ENCODE results near the gene MADD. TPM values are rescaled to one million over a fixed set of nuclear protein-coding genes. Genes with fewer than 3 reads are reported as not detected.

The MADD gene
- total RNA-seq, 1 experiment from 2014 or later = 26.4 TPM

- H3K9me3 ChIP-seq (ENCODE audit: low read length) = no peaks in the 10 kb centered on the region
- intact Hi-C loops (cut with micrococcal nuclease) = no loop called here
- no TSS peak for BruUV-seq (replicated peaks)
- CTCF ChIA-PET = no interaction called here
- no peak for ATAC-seq
- H3K9me2 ChIP-seq (replicated peaks; ENCODE audit: low read length) = no peaks in the 10 kb centered on the region
- no peak overlapping the region for H3K27ac ChIP-seq (ENCODE audit: low read length)
- DNase-seq = no peak
- no peaks in the 10 kb centered on the region for H3K79me2 ChIP-seq (ENCODE audit: low read length)
- H3K4me3 ChIP-seq (ENCODE audit: low read length) = no peak overlapping the region
- no peak overlapping the region for H3K4me2 ChIP-seq (ENCODE audit: low read length)
- no peak overlapping the region for H3K9ac ChIP-seq (ENCODE audit: low read length)
- H3K36me3 ChIP-seq (ENCODE audit: low read depth, low read length) = peaks cover 32% of the 10 kb centered on the region
- TF ChIP-seq EZH2 (IDR thresholded peaks at IDR 0.05; ENCODE audit: low read length, unreplicated experiment) = no peak
- no peak for TF ChIP-seq EZH2phosphoT487 (IDR thresholded peaks at IDR 0.05; ENCODE audit: borderline replicate concordance, low read length)
- no peak for TF ChIP-seq CTCF (conservative IDR thresholded peaks at IDR 0.05; ENCODE audit: low read depth, low read length)
- no peaks in the 10 kb centered on the region for H3K27me3 ChIP-seq (ENCODE audit: low read length)
- no peaks in the 10 kb centered on the region for H3F3A ChIP-seq (ENCODE audit: low read length, unreplicated experiment)
- POLR2A ChIA-PET (ENCODE audit: unreplicated experiment) = no interaction called here
- no peaks in the 10 kb centered on the region for H4K20me1 ChIP-seq (ENCODE audit: low read length)
- no peaks in the 10 kb centered on the region for H3K4me1 ChIP-seq (ENCODE audit: insufficient read depth, low read length)
- H2AFZ ChIP-seq (ENCODE audit: low read length) = no peak overlapping the region
These were observed 12.5 kb downstream of the MADD start for GRCh38 chr11:47282462-47282861.

- Histone ChIP-seq H3K9ac (ENCODE audit: low read length) (no peak overlapping the region), H3F3A (ENCODE audit: low read length, unreplicated experiment) (no peaks in the 10 kb centered on the region), H3K27ac (ENCODE audit: low read length) (no peak overlapping the region), H3K9me3 (ENCODE audit: low read length) (no peaks in the 10 kb centered on the region), H3K4me2 (ENCODE audit: low read length) (no peak overlapping the region), H3K27me3 (ENCODE audit: low read length) (no peaks in the 10 kb centered on the region), H3K9me2 (replicated peaks; ENCODE audit: low read length) (no peaks in the 10 kb centered on the region), H3K79me2 (ENCODE audit: low read length) (no peaks in the 10 kb centered on the region), H3K4me3 (ENCODE audit: low read length) (no peak overlapping the region), H4K20me1 (ENCODE audit: low read length) (no peaks in the 10 kb centered on the region), H2AFZ (ENCODE audit: low read length) (no peak overlapping the region), H3K36me3 (ENCODE audit: low read depth, low read length) (peaks cover 23% of the 10 kb centered on the region), H3K4me1 (ENCODE audit: insufficient read depth, low read length) (no peaks in the 10 kb centered on the region)
- intact Hi-C loops (cut with micrococcal nuclease) = no loop called here
- DNase-seq (no peak), ATAC-seq (no peak)
- BruUV-seq (replicated peaks) = TSS peak; percentile 38
- TF ChIP-seq EZH2 (IDR thresholded peaks at IDR 0.05; ENCODE audit: low read length, unreplicated experiment) (no peak), EZH2phosphoT487 (IDR thresholded peaks at IDR 0.05; ENCODE audit: borderline replicate concordance, low read length) (no peak), CTCF (conservative IDR thresholded peaks at IDR 0.05; ENCODE audit: low read depth, low read length) (no peak)
- POLR2A ChIA-PET (ENCODE audit: unreplicated experiment) = no interaction called here
- CTCF ChIA-PET = no interaction called here
These were observed 14.2 kb downstream of the MADD start for GRCh38 chr11:47284151-47284550.

GRCh38 chr11:47285969-47286770, 16.2 kb downstream of the MADD start:
- H3K4me3 ChIP-seq (ENCODE audit: low read length) = no peak overlapping the region
- BruUV-seq (replicated peaks) = no TSS peak
- DNase-seq (no peak), ATAC-seq (no peak)
- no peaks in the 10 kb centered on the region for H3K4me1 ChIP-seq (ENCODE audit: insufficient read depth, low read length)
- H3K9me2 ChIP-seq (replicated peaks; ENCODE audit: low read length) = no peaks in the 10 kb centered on the region
- H3K4me2 ChIP-seq (ENCODE audit: low read length) = no peak overlapping the region
- no peak overlapping the region for H3K27ac ChIP-seq (ENCODE audit: low read length)
- CTCF ChIA-PET = no interaction called here
- no peak overlapping the region for H2AFZ ChIP-seq (ENCODE audit: low read length)
- H3F3A ChIP-seq (ENCODE audit: low read length, unreplicated experiment) = no peaks in the 10 kb centered on the region
- no peak overlapping the region for H3K9ac ChIP-seq (ENCODE audit: low read length)
- H3K79me2 ChIP-seq (ENCODE audit: low read length) = no peaks in the 10 kb centered on the region
- no peaks in the 10 kb centered on the region for H3K9me3 ChIP-seq (ENCODE audit: low read length)
- H3K27me3 ChIP-seq (ENCODE audit: low read length) = no peaks in the 10 kb centered on the region
- intact Hi-C loops (cut with micrococcal nuclease) = no loop called here
- POLR2A ChIA-PET (ENCODE audit: unreplicated experiment) = no interaction called here
- H3K36me3 ChIP-seq (ENCODE audit: low read depth, low read length) = peaks cover 25% of the 10 kb centered on the region
- no peak for TF ChIP-seq EZH2 (IDR thresholded peaks at IDR 0.05; ENCODE audit: low read length, unreplicated experiment)
- no peak for TF ChIP-seq EZH2phosphoT487 (IDR thresholded peaks at IDR 0.05; ENCODE audit: borderline replicate concordance, low read length)
- TF ChIP-seq CTCF (conservative IDR thresholded peaks at IDR 0.05; ENCODE audit: low read depth, low read length) = no peak
- H4K20me1 ChIP-seq (ENCODE audit: low read length) = no peaks in the 10 kb centered on the region
